MCF 10A (cell line): ENCODE data around the gene ESCO1. TPM values are rescaled to one million over a fixed set of nuclear protein-coding genes. Genes with fewer than 3 reads are reported as not detected.
"Not testable (repeated sequence)": the region's sequence is repeated elsewhere in the genome, so short reads cannot be mapped to it uniquely, and the experiment has no call there.

Experiments
- BruUV-seq: library from RNA; stranded (reverse); fragments of 400-500 nt; replicated peaks from 2 replicates; lab custom pipeline; 2021; lab: Mats Ljungman, UMichigan
- CTCF ChIA-PET: fragments of 300-600 bp; sonication (Branson Sonifier 250); formaldehyde crosslinking; extraction: SDS; loops from one replicate; lab custom pipeline; 2021; ENCODE audit warnings: antibody characterized with exemption, inconsistent platforms; lab: Yijun Ruan, JAX
- POLR2A ChIA-PET: fragments of 300-600, 350-650 bp; sonication (Branson Sonifier 250); formaldehyde crosslinking; extraction: SDS; loops from one replicate; lab custom pipeline; 2020; ENCODE audit warnings: antibody characterized with exemption, inconsistent platforms; lab: Yijun Ruan, JAX
- DNase-seq: peaks from one replicate; pipeline ENCODE4 v3.0.0-alpha.2; 2018; ENCODE audit not compliant: unreplicated experiment
- H3K27ac Mint-ChIP-seq: one replicate; pipeline ENCODE4 v1.8.0; 2022; ENCODE audit warnings: mild to moderate bottlenecking, low read depth, mixed read lengths; ENCODE audit not compliant: unreplicated experiment
- H3K27me3 Mint-ChIP-seq: one replicate; pipeline ENCODE4 v1.8.0; 2022; ENCODE audit warnings: mixed read lengths; ENCODE audit not compliant: insufficient read depth, unreplicated experiment
- H3K36me3 Mint-ChIP-seq: one replicate; pipeline ENCODE4 v1.8.0; 2022; ENCODE audit warnings: mild to moderate bottlenecking, moderate library complexity, mixed read lengths; ENCODE audit not compliant: insufficient read depth, unreplicated experiment
- H3K4me1 Mint-ChIP-seq: one replicate; pipeline ENCODE4 v1.8.0; 2022; ENCODE audit warnings: mixed read lengths; ENCODE audit not compliant: insufficient read depth, unreplicated experiment
- H3K4me3 Mint-ChIP-seq: one replicate; pipeline ENCODE4 v1.8.0; 2022; ENCODE audit warnings: mild to moderate bottlenecking, moderate library complexity, mixed read lengths; ENCODE audit not compliant: unreplicated experiment
- H3K9me3 Mint-ChIP-seq: one replicate; pipeline ENCODE4 v1.8.0; 2022; ENCODE audit warnings: mixed read lengths; ENCODE audit not compliant: unreplicated experiment
- CTCF ChIP-seq: fragments of 200-600 bp; IDR thresholded peaks from one replicate; pipeline ENCODE4 v1.8.0; 2022; ENCODE audit warnings: antibody characterized with exemption, mild to moderate bottlenecking; ENCODE audit not compliant: unreplicated experiment
- intact Hi-C: fragments of 100-400 bp; cut with micrococcal nuclease; formaldehyde crosslinking; loops from 2 replicates; pipeline ENCODE4 v1.14.1; 2022
- total RNA-seq: library from RNA; stranded (reverse); gene quantifications from 2 replicates; pipeline ENCODE4 v1.2.3, GENCODE V29; 2022

ESCO1 gene
- total RNA-seq, 1 experiment from 2014 or later = 19.2 TPM

- no peak for TF ChIP-seq CTCF
- CTCF ChIA-PET = interaction anchor here (0.6 to 3.1 kb wide), 6 partner anchors 12 to 345 kb away, joined by 3 to 64 read pairs (median 4); partner anchors contain the start of gene SNRPD1
- peak; percentile 22 for DNase-seq
- POLR2A ChIA-PET = interaction anchor here (0.6 to 3.2 kb wide), 12 partner anchors 9 to 550 kb away, joined by 3 to 129 read pairs (median 10); partner anchors contain the start of genes ABHD3, MIB1, ROCK1 and SNRPD1
- intact Hi-C loops = no loop called here
- BruUV-seq = no TSS peak
- Mint-ChIP-seq H3K27ac (peak overlapping the region; percentile 99), H3K4me1 (peaks cover 5% of the 10 kb centered on the region), H3K27me3 (no peaks in the 10 kb centered on the region), H3K9me3 (no peaks in the 10 kb centered on the region), H3K4me3 (peak overlapping the region; percentile 99), H3K36me3 (peaks cover 16% of the 10 kb centered on the region)
Measured at GRCh38 chr18:21598726-21599584, 1.5 kb downstream of the ESCO1 start.

- no peak for TF ChIP-seq CTCF
- Mint-ChIP-seq H3K27ac (no peak overlapping the region), H3K4me1 (peaks cover 5% of the 10 kb centered on the region), H3K4me3 (no peak overlapping the region), H3K27me3 (no peaks in the 10 kb centered on the region), H3K9me3 (no peaks in the 10 kb centered on the region), H3K36me3 (peaks cover 18% of the 10 kb centered on the region)
- no peak for DNase-seq
- ChIA-PET POLR2A (interaction anchor here (0.6 to 1.8 kb wide), 8 partner anchors 15 to 186 kb away, joined by 3 to 6 read pairs (median 4); partner anchors contain the start of genes MIB1 and SNRPD1), CTCF (interaction anchor here (0.6 to 2.3 kb wide), 6 partner anchors 15 to 161 kb away, joined by 3 to 11 read pairs (median 4); partner anchors contain the start of gene SNRPD1)
- intact Hi-C loops = no loop called here
- BruUV-seq = no TSS peak
Measured at GRCh38 chr18:21597620-21598019, 2.9 kb downstream of the ESCO1 start.

- no TSS peak for BruUV-seq
- no peaks in the 10 kb centered on the region for H3K9me3 Mint-ChIP-seq
- H3K4me3 Mint-ChIP-seq = no peak overlapping the region
- H3K4me1 Mint-ChIP-seq = peaks cover under 1% of the 10 kb centered on the region
- no peaks in the 10 kb centered on the region for H3K27me3 Mint-ChIP-seq
- DNase-seq = no peak
- peaks cover 21% of the 10 kb centered on the region for H3K36me3 Mint-ChIP-seq
- no peak for TF ChIP-seq CTCF
- ChIA-PET CTCF (interaction anchor here (0.6 kb wide), 3 partner anchors 106 to 595 kb away, joined by 3 to 5 read pairs (median 4); no protein-coding TSS in a partner anchor), POLR2A (no interaction called here)
- H3K27ac Mint-ChIP-seq = no peak overlapping the region
- intact Hi-C loops = no loop called here
Measured at GRCh38 chr18:21593540-21594257, 6.8 kb downstream of the ESCO1 start.

- H3K36me3 Mint-ChIP-seq = peaks cover 20% of the 10 kb centered on the region
- H3K27me3 Mint-ChIP-seq, POLR2A ChIA-PET, DNase-seq, CTCF ChIA-PET, intact Hi-C loops, H3K4me3 Mint-ChIP-seq, H3K4me1 Mint-ChIP-seq, H3K9me3 Mint-ChIP-seq, H3K27ac Mint-ChIP-seq, BruUV-seq: not testable (repeated sequence)
Measured at GRCh38 chr18:21592361-21592760, 8.1 kb downstream of the ESCO1 start.
